Transverse colon (tissue), 4 donors: ENCODE measurements around the gene NACA2. TPM values are rescaled to one million over a fixed set of nuclear protein-coding genes. Genes with fewer than 3 reads are reported as not detected.

Experiments used
- DNase-seq: peaks from one replicate; pipeline ENCODE4 v3.0.0-alpha.2; 2019
- H3K27ac ChIP-seq, 4 donors: fragments of 200-600 bp; sonication (generic); 2 replicates each; pipeline ENCODE4 v1.5.1; 2016 to 2018; ENCODE audit warnings: inconsistent platforms in 4 of 4
- H3K27me3 ChIP-seq: fragments of 200-600 bp; sonication (generic); 2 replicates; pipeline ENCODE4 v1.5.1; 2017; ENCODE audit warnings: inconsistent platforms
- H3K36me3 ChIP-seq, 4 donors: fragments of 200-600 bp; sonication (generic); 2 replicates each; pipeline ENCODE4 v1.5.1; 2017 to 2019; ENCODE audit warnings: inconsistent platforms in 4 of 4
- H3K4me1 ChIP-seq, 4 donors: fragments of 200-600 bp; sonication (generic); 2 replicates each; pipeline ENCODE4 v1.5.1; 2017 to 2020; ENCODE audit warnings: inconsistent platforms in 4 of 4
- H3K4me3 ChIP-seq, 4 donors: fragments of 200-600 bp; sonication (generic); 1 replicate in 1 of 4; 2 replicates in 3 of 4; pipeline versions ENCODE4 v1.5.1 to v1.6.1; 2017 to 2019; ENCODE audit warnings: inconsistent platforms in 4 of 4
- H3K9me3 ChIP-seq, 2 donors: fragments of 200-600 bp; sonication (generic); 2 replicates each; pipeline ENCODE4 v1.5.1; 2017 to 2019; ENCODE audit warnings: inconsistent platforms in 2 of 2
- CTCF ChIP-seq, 5 experiments: fragments of 200-600 bp in 3 of 5; fragments of 450-650 bp in 2 of 5; sonication (generic) in 3 of 5; IDR thresholded peaks; 1 replicate in 2 of 5; 2 replicates in 3 of 5; pipeline ENCODE4 v1.5.1; 2016 to 2017; ENCODE audit warnings: antibody characterized with exemption in 5 of 5, inconsistent platforms in 3 of 5, mild to moderate bottlenecking in 2 of 5, moderate library complexity in 1 of 5
- EP300 ChIP-seq: sonication (generic); formaldehyde crosslinking; IDR thresholded peaks from one replicate; pipeline ENCODE4 v1.6.1; 2017; ENCODE audit warnings: antibody characterized with exemption, low read depth
- POLR2A ChIP-seq: fragments of 450-650 bp; IDR thresholded peaks from one replicate; pipeline ENCODE4 v1.6.1; 2016; ENCODE audit warnings: antibody characterized with exemption, mild to moderate bottlenecking, moderate library complexity
- POLR2AphosphoS5 ChIP-seq, 3 donors: sonication (generic); formaldehyde crosslinking; IDR thresholded peaks; one replicate each; pipeline ENCODE4 v1.6.1; 2016; ENCODE audit warnings: antibody characterized with exemption in 3 of 3
- WGBS, 2 donors: methylation state at CpG; one replicate each; pipeline ENCODE4 v1.1.5; 2018; ENCODE audit warnings: low coverage in 1 of 2; 5-methylcytosine and 5-hydroxymethylcytosine counted together
- in situ Hi-C, 4 donors: fragments of 200-750 bp; cut with MboI; loops; one replicate each; pipeline versions ENCODE4 v1.15.0 to v1.15.1; 2017; ENCODE audit warnings: low sequenced_read_pairs in 3 of 4, low pct_ligation_motif_present in 1 of 4, low pct_unique_long_range_greater_than_20kb in 1 of 4
- intact Hi-C: fragments of 100-400 bp; cut with DNase I; formaldehyde crosslinking; loops from one replicate; pipeline ENCODE4 v1.15.1; 2023; ENCODE audit warnings: low total_unique reads
- total RNA-seq, 4 donors: library from RNA; depleted of rRNA; stranded (reverse); fragments of >200 nt; gene quantifications; one replicate each; pipeline ENCODE4 v1.1.0, GENCODE V29; 2016

The NACA2 gene
- total RNA-seq, 4 donors from 2014 or later, result not detected

GRCh38 chr17:61565213-61565612, 25.8 kb downstream of the NACA2 start:
- 71 to 74% methylated on average over 4 of the region's 4 CpGs for WGBS, 2 donors

GRCh38 chr17:61562287-61562686, 28.7 kb downstream of the NACA2 start:
- Histone ChIP-seq H3K27ac (no peak overlapping the region), H3K27me3 (peaks cover 31% of the 10 kb centered on the region), H3K4me1 (no peaks in the 10 kb centered on the region), H3K36me3 (no peaks in the 10 kb centered on the region), H3K4me3 (no peak overlapping the region), H3K9me3 (no peaks in the 10 kb centered on the region)
- no peak for DNase-seq
- WGBS, 2 donors, result 59 to 66% methylated on average over 4 of the region's 4 CpGs
- intact Hi-C loops, result no loop called here
- TF ChIP-seq EP300 (no peak), POLR2A (no peak), CTCF (IDR thresholded peaks at IDR 0.05) (no peak), POLR2AphosphoS5 (IDR thresholded peaks at IDR 0.05) (no peak)
- in situ Hi-C loops, result loop anchor here in 1 of 4 donors (25.0 kb wide), 1 partner anchor 825 kb away; no protein-coding TSS in a partner anchor

More at GRCh38 chr17:61565213-61565612, 25.8 kb downstream of the NACA2 start:
- no peak for DNase-seq
- intact Hi-C loops (no loop called here), in situ Hi-C loops (loop anchor here in 1 of 4 donors (25.0 kb wide), 1 partner anchor 828 kb away; no protein-coding TSS in a partner anchor)
- Histone ChIP-seq H3K4me3 (no peak overlapping the region), H3K4me1 (peaks cover 0 to 7% (median 0%) of the 10 kb centered on the region in 4 donors), H3K27me3 (peaks cover 14% of the 10 kb centered on the region), H3K27ac (no peak overlapping the region), H3K36me3 (no peaks in the 10 kb centered on the region), H3K9me3 (peaks cover 2% of the 10 kb centered on the region in 2 donors)
- TF ChIP-seq CTCF (IDR thresholded peaks at IDR 0.05), result no peak
- TF ChIP-seq POLR2AphosphoS5 (IDR thresholded peaks at IDR 0.05), result no peak
- no peak for TF ChIP-seq POLR2A
- no peak for TF ChIP-seq EP300

GRCh38 chr17:61561354-61561753, 29.7 kb downstream of the NACA2 start:
- in situ Hi-C loops (loop anchor here in 1 of 4 donors (25.0 kb wide), 1 partner anchor 824 kb away; no protein-coding TSS in a partner anchor), intact Hi-C loops (no loop called here)
- H3K36me3 ChIP-seq, result no peaks in the 10 kb centered on the region
- peaks cover 41% of the 10 kb centered on the region for H3K27me3 ChIP-seq
- no peak overlapping the region for H3K4me3 ChIP-seq
- no peak overlapping the region for H3K27ac ChIP-seq
- H3K9me3 ChIP-seq, result no peaks in the 10 kb centered on the region
- no peak for TF ChIP-seq CTCF (IDR thresholded peaks at IDR 0.05)
- no peak for DNase-seq
- H3K4me1 ChIP-seq, result no peaks in the 10 kb centered on the region
- 53 to 82% methylated on average over 2 of the region's 2 CpGs for WGBS, 2 donors

GRCh38 chr17:61560071-61560470, 30.9 kb downstream of the NACA2 start:
- no peak for DNase-seq
- H3K4me3 ChIP-seq, result no peak overlapping the region
- intact Hi-C loops (no loop called here), in situ Hi-C loops (loop anchor here in 1 of 4 donors (25.0 kb wide), 1 partner anchor 823 kb away; no protein-coding TSS in a partner anchor)
- H3K9me3 ChIP-seq, result no peaks in the 10 kb centered on the region
- H3K4me1 ChIP-seq, result no peaks in the 10 kb centered on the region
- TF ChIP-seq CTCF (IDR thresholded peaks at IDR 0.05) (no peak), EP300 (no peak), POLR2AphosphoS5 (IDR thresholded peaks at IDR 0.05) (no peak), POLR2A (no peak)
- WGBS, 2 donors, result 45 to 81% methylated on average over 1 to 6 of the region's 6 CpGs
- no peak overlapping the region for H3K27ac ChIP-seq
- H3K36me3 ChIP-seq, result no peaks in the 10 kb centered on the region
- peaks cover 51% of the 10 kb centered on the region for H3K27me3 ChIP-seq
